CD14-positive monocyte (primary cell): ENCODE data around the gene CRMP1. TPM values are rescaled to one million over a fixed set of nuclear protein-coding genes. Genes with fewer than 3 reads are reported as not detected.

ENCODE experiments used
- DNase-seq, 3 donors: peaks; one replicate each; pipeline ENCODE4 v3.0.0-alpha.2; 2011 to 2022
- H2AFZ ChIP-seq: 2 replicates; pipeline ENCODE4 v1.6.0; 2012; ENCODE audit warnings: mild to moderate bottlenecking, low read depth, low read length, inconsistent platforms; ENCODE audit not compliant: insufficient read depth, poor library complexity, severe bottlenecking
- H3K27ac ChIP-seq, 2 donors: 1 replicate in 1 of 2; 2 replicates in 1 of 2; pipeline ENCODE4 v1.5.1; 2012 to 2013; ENCODE audit warnings: low read length in 2 of 2, control low read depth in 1 of 2, inconsistent platforms in 1 of 2, low read depth in 1 of 2, mild to moderate bottlenecking in 1 of 2
- H3K27me3 ChIP-seq, 2 donors: one replicate each; pipeline versions ENCODE4 v1.6.0 to v1.6.1; 2011 to 2013; ENCODE audit warnings: low read length in 2 of 2; ENCODE audit not compliant: control insufficient read depth in 2 of 2, insufficient read depth in 2 of 2
- H3K36me3 ChIP-seq, 2 donors: replicated peaks in 1 of 2; 1 replicate in 1 of 2; 2 replicates in 1 of 2; pipeline versions ENCODE4 v1.5.1 to v1.6.1; 2012 to 2013; ENCODE audit warnings: low read length in 2 of 2, control low read depth in 1 of 2, inconsistent platforms in 1 of 2, mild to moderate bottlenecking in 1 of 2; ENCODE audit not compliant: insufficient read depth in 2 of 2, control insufficient read depth in 1 of 2
- H3K4me1 ChIP-seq, 2 donors: 1 replicate in 1 of 2; 2 replicates in 1 of 2; pipeline versions ENCODE4 v1.5.1 to v1.6.1; 2012 to 2013; ENCODE audit warnings: low read length in 2 of 2, control low read depth in 1 of 2, inconsistent platforms in 1 of 2, mild to moderate bottlenecking in 1 of 2, moderate library complexity in 1 of 2; ENCODE audit not compliant: insufficient read depth in 2 of 2, control insufficient read depth in 1 of 2
- H3K4me2 ChIP-seq: replicated peaks from 2 replicates; pipeline ENCODE3; 2012; ENCODE audit warnings: low read length, moderate library complexity, mild to moderate bottlenecking; ENCODE audit not compliant: poor library complexity, severe bottlenecking; ENCODE audit errors: extremely low read depth
- H3K4me3 ChIP-seq, 3 experiments: fragments of 200-600 bp in 1 of 3; sonication (generic) in 1 of 3; replicated peaks in 1 of 3; 1 replicate in 2 of 3; 2 replicates in 1 of 3; pipeline ENCODE4 v1.5.1; 2011 to 2013; ENCODE audit warnings: low read length in 3 of 3, mild to moderate bottlenecking in 3 of 3, control low read depth in 2 of 3, low read depth in 2 of 3, inconsistent platforms in 1 of 3, moderate library complexity in 1 of 3
- H3K79me2 ChIP-seq: 2 replicates; pipeline ENCODE4 v1.6.0; 2012; ENCODE audit warnings: mild to moderate bottlenecking, control low read depth, inconsistent platforms, low read length, moderate library complexity; ENCODE audit not compliant: insufficient read depth
- H3K9ac ChIP-seq: 2 replicates; pipeline ENCODE4 v1.6.0; 2017; ENCODE audit warnings: low read length, mild to moderate bottlenecking; ENCODE audit not compliant: insufficient read depth, poor library complexity, severe bottlenecking
- H3K9me3 ChIP-seq, 2 donors: replicated peaks in 1 of 2; 1 replicate in 1 of 2; 2 replicates in 1 of 2; pipeline versions ENCODE4 v1.5.1 to v1.6.1; 2012 to 2013; ENCODE audit warnings: low read length in 2 of 2, control low read depth in 1 of 2; ENCODE audit not compliant: control insufficient read depth in 1 of 2, insufficient read depth in 1 of 2
- H4K20me1 ChIP-seq: 2 replicates; pipeline ENCODE4 v1.6.0; 2012; ENCODE audit warnings: mild to moderate bottlenecking, low read length, control low read depth, moderate library complexity; ENCODE audit not compliant: insufficient read depth
- H3K27ac Mint-ChIP-seq, 7 donors: one replicate each; pipeline ENCODE4 v1.8.0; 2020; ENCODE audit warnings: mild to moderate bottlenecking in 7 of 7, mixed read lengths in 7 of 7, moderate library complexity in 6 of 7, inconsistent platforms in 2 of 7
- H3K27me3 Mint-ChIP-seq, 3 donors: one replicate each; pipeline ENCODE4 v1.8.0; 2021 to 2022; ENCODE audit warnings: low read depth in 3 of 3, mild to moderate bottlenecking in 3 of 3, mixed read lengths in 3 of 3, moderate library complexity in 3 of 3, inconsistent platforms in 1 of 3
- H3K36me3 Mint-ChIP-seq, 2 donors: one replicate each; pipeline ENCODE4 v1.8.0; 2020; ENCODE audit warnings: mixed read lengths in 2 of 2, inconsistent platforms in 1 of 2, mild to moderate bottlenecking in 1 of 2
- H3K4me1 Mint-ChIP-seq: one replicate; pipeline ENCODE4 v1.8.0; 2020; ENCODE audit warnings: mild to moderate bottlenecking, mixed read lengths
- H3K4me3 Mint-ChIP-seq, 2 donors: one replicate each; pipeline ENCODE4 v1.8.0; 2020; ENCODE audit warnings: mild to moderate bottlenecking in 2 of 2, mixed read lengths in 2 of 2, moderate library complexity in 1 of 2
- H3K9me3 Mint-ChIP-seq, 7 donors: one replicate each; pipeline ENCODE4 v1.8.0; 2020 to 2022; ENCODE audit warnings: mixed read lengths in 7 of 7, mild to moderate bottlenecking in 6 of 7, moderate library complexity in 6 of 7, inconsistent platforms in 2 of 7
- CTCF ChIP-seq: fragments of 200-600 bp; IDR thresholded peaks from one replicate; pipeline ENCODE4 v1.8.0; 2022; ENCODE audit warnings: antibody characterized with exemption, mild to moderate bottlenecking
- WGBS: methylation state at CpG from one replicate; pipeline ENCODE4 v1.1.5; 2013; ENCODE audit warnings: missing lambda C conversion rate; ENCODE audit not compliant: insufficient coverage; 5-methylcytosine and 5-hydroxymethylcytosine counted together
- intact Hi-C, 2 donors: fragments of 100-400 bp; cut with micrococcal nuclease; formaldehyde crosslinking; loops; one replicate each; pipeline versions ENCODE4 v1.15.0 to v1.15.1; 2023
- polyA plus RNA-seq, 3 donors: library from polyadenylated mRNA; depleted of rRNA in 1 of 3; unstranded in 2 of 3; stranded (reverse) in 1 of 3; fragments of 300-500 nt in 2 of 3; fragments of >200 nt in 1 of 3; fragmentation: Illumina TruSeq in 2 of 3; gene quantifications; 1 replicate in 2 of 3; 2 replicates in 1 of 3; pipeline ENCODE4 v1.2.3, GENCODE V29; 2012 to 2021

Gene CRMP1
- polyA plus RNA-seq, 3 donors: not detected

- Histone ChIP-seq H3K36me3 (no peaks in the 10 kb centered on the region), H3K9ac (no peak overlapping the region), H4K20me1 (no peaks in the 10 kb centered on the region), H3K4me1 (no peaks in the 10 kb centered on the region), H3K27ac (no peak overlapping the region), H2AFZ (no peak overlapping the region), H3K79me2 (no peaks in the 10 kb centered on the region), H3K9me3 (peaks cover 0 to 6% of the 10 kb centered on the region in 2 donors), H3K4me3 (no peak overlapping the region), H3K4me2 (no peak overlapping the region), H3K27me3 (no peaks in the 10 kb centered on the region)
- no CpG with 5 or more reads among the region's 1 CpG for WGBS
- no peak for TF ChIP-seq CTCF
- Mint-ChIP-seq H3K27me3 (peaks cover 3 to 6% (median 5%) of the 10 kb centered on the region in 3 donors), H3K27ac (no peak overlapping the region), H3K36me3 (no peaks in the 10 kb centered on the region), H3K4me3 (no peak overlapping the region), H3K9me3 (peaks cover 1 to 10% (median 4%) of the 10 kb centered on the region in 7 donors), H3K4me1 (no peaks in the 10 kb centered on the region)
- no peak for DNase-seq
- intact Hi-C loops: no loop called here
These were observed 19.7 kb upstream of the CRMP1 start for GRCh38 chr4:5912614-5913019.

- Histone ChIP-seq H4K20me1 (no peaks in the 10 kb centered on the region), H3K4me3 (no peak overlapping the region), H3K79me2 (no peaks in the 10 kb centered on the region), H3K9me3 (peaks cover 0 to 6% of the 10 kb centered on the region in 2 donors), H2AFZ (no peak overlapping the region), H3K36me3 (no peaks in the 10 kb centered on the region), H3K4me2 (no peak overlapping the region), H3K27ac (no peak overlapping the region), H3K9ac (no peak overlapping the region), H3K4me1 (no peaks in the 10 kb centered on the region), H3K27me3 (peaks cover 0 to 3% of the 10 kb centered on the region in 2 donors)
- Mint-ChIP-seq H3K36me3 (no peaks in the 10 kb centered on the region), H3K27ac (no peak overlapping the region), H3K9me3 (peaks cover 3 to 14% (median 7%) of the 10 kb centered on the region in 7 donors), H3K4me1 (no peaks in the 10 kb centered on the region), H3K27me3 (peaks cover 11 to 14% (median 13%) of the 10 kb centered on the region in 3 donors), H3K4me3 (no peak overlapping the region)
- WGBS: 50% methylated on average over 1 of the region's 3 CpGs
- intact Hi-C loops: no loop called here
- TF ChIP-seq CTCF: no peak
- DNase-seq: no peak
These were observed 16.1 kb upstream of the CRMP1 start for GRCh38 chr4:5908876-5909427.
